ENCODE data around the gene PRDX1.

DNA sequence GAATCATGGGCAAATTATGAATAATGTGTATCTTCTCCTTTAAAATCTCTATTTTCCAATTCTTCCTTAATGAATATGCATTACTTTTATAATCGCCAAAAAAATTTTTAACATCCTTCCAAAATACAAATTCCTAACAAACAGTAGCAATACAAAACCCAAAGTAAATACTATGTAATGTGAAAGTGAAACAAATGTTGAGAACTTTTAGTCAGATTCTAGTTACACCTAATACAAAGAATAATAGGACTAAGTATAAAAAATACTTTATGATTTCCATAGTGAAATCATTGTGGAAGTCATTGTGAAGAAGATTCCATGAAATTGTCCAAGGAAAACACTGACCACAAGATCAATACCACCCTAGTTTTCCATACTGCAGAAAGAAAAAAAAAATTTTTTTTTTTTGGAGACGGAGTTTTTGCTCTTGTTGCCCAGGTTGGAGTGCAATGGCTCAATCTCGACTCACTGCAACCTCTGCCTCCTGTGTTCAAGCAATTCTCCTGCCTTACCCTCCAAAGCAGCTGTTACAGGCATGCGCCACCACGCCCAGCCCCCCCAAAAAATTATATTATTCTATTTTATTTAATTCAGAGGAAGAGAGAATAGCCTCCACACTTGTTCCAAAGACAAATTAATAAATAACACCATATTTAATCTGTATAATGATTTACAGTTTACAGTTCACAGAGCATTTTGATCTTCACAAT lies 42.5 kb downstream of the PRDX1 start:
- TF ChIP-seq, protein P1, sequence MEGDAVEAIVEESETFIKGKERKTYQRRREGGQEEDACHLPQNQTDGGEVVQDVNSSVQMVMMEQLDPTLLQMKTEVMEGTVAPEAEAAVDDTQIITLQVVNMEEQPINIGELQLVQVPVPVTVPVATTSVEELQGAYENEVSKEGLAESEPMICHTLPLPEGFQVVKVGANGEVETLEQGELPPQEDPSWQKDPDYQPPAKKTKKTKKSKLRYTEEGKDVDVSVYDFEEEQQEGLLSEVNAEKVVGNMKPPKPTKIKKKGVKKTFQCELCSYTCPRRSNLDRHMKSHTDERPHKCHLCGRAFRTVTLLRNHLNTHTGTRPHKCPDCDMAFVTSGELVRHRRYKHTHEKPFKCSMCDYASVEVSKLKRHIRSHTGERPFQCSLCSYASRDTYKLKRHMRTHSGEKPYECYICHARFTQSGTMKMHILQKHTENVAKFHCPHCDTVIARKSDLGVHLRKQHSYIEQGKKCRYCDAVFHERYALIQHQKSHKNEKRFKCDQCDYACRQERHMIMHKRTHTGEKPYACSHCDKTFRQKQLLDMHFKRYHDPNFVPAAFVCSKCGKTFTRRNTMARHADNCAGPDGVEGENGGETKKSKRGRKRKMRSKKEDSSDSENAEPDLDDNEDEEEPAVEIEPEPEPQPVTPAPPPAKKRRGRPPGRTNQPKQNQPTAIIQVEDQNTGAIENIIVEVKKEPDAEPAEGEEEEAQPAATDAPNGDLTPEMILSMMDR (IDR thresholded peaks at IDR 0.05): no peak
- no peak for TF ChIP-seq POLR2A (IDR thresholded peaks at IDR 0.05)
